Trophoblast cell (in vitro differentiated cells and primary cell): Measurements from ENCODE around the gene FBXO3.

ENCODE experiments used
- DNase-seq, 2 donors: peaks; one replicate each; pipeline ENCODE4 v3.0.0-alpha.2; 2016
- H2AFZ ChIP-seq: 2 replicates; pipeline ENCODE4 v1.6.1; 2013; ENCODE audit warnings: low read length, moderate library complexity, mild to moderate bottlenecking; ENCODE audit not compliant: insufficient read depth, poor library complexity
- H2AK5ac ChIP-seq: 2 replicates; pipeline ENCODE4 v1.6.1; 2013; ENCODE audit warnings: mild to moderate bottlenecking, low read length
- H2BK120ac ChIP-seq: 2 replicates; pipeline ENCODE4 v1.6.1; 2013; ENCODE audit warnings: low read length, mild to moderate bottlenecking, moderate library complexity; ENCODE audit not compliant: insufficient read depth, poor library complexity
- H2BK12ac ChIP-seq: 2 replicates; pipeline ENCODE4 v1.6.1; 2013; ENCODE audit warnings: mild to moderate bottlenecking, low read length, moderate library complexity
- H2BK5ac ChIP-seq: 2 replicates; pipeline ENCODE4 v1.6.1; 2013; ENCODE audit warnings: low read length, low read depth, moderate library complexity, mild to moderate bottlenecking; ENCODE audit not compliant: poor library complexity
- H3K14ac ChIP-seq: 2 replicates; pipeline ENCODE4 v1.6.1; 2013; ENCODE audit warnings: mild to moderate bottlenecking, low read length
- H3K18ac ChIP-seq: 2 replicates; pipeline ENCODE4 v1.6.1; 2013; ENCODE audit warnings: mild to moderate bottlenecking, low read length
- H3K23ac ChIP-seq: 2 replicates; pipeline ENCODE4 v1.6.1; 2013; ENCODE audit warnings: low read length
- H3K27ac ChIP-seq: 2 replicates; pipeline ENCODE4 v1.5.1; 2013; ENCODE audit warnings: low read depth, mild to moderate bottlenecking, inconsistent platforms, low read length, moderate library complexity
- H3K27me3 ChIP-seq: 2 replicates; pipeline ENCODE4 v1.6.1; 2013; ENCODE audit warnings: inconsistent platforms, mild to moderate bottlenecking, low read length, moderate library complexity; ENCODE audit not compliant: insufficient read depth
- H3K36me3 ChIP-seq, 2 experiments: 1 replicate in 1 of 2; 2 replicates in 1 of 2; pipeline ENCODE4 v1.6.1; 2013; ENCODE audit warnings: low read length in 2 of 2, mild to moderate bottlenecking in 2 of 2, moderate library complexity in 1 of 2; ENCODE audit not compliant: insufficient read depth in 2 of 2, control insufficient read depth in 1 of 2
- H3K4ac ChIP-seq: 2 replicates; pipeline ENCODE4 v1.6.1; 2013; ENCODE audit warnings: low read depth, mild to moderate bottlenecking, low read length, moderate library complexity
- H3K4me1 ChIP-seq, 2 experiments: 1 replicate in 1 of 2; 2 replicates in 1 of 2; pipeline ENCODE4 v1.6.1; 2013; ENCODE audit warnings: low read length in 2 of 2, mild to moderate bottlenecking in 2 of 2, moderate library complexity in 1 of 2; ENCODE audit not compliant: insufficient read depth in 2 of 2, control insufficient read depth in 1 of 2
- H3K4me2 ChIP-seq: 2 replicates; pipeline ENCODE4 v1.6.1; 2013; ENCODE audit warnings: inconsistent platforms, mild to moderate bottlenecking, low read length, moderate library complexity
- H3K4me3 ChIP-seq: 2 replicates; pipeline ENCODE4 v1.5.1; 2013; ENCODE audit warnings: mild to moderate bottlenecking, low read depth, low read length, inconsistent platforms
- H3K79me1 ChIP-seq: one replicate; pipeline ENCODE4 v1.6.1; 2013; ENCODE audit warnings: low read length
- H3K79me2 ChIP-seq: 2 replicates; pipeline ENCODE4 v1.6.1; 2013; ENCODE audit warnings: low read length, mild to moderate bottlenecking; ENCODE audit not compliant: control insufficient read depth, insufficient read depth, poor library complexity
- H3K9ac ChIP-seq: 2 replicates; pipeline ENCODE4 v1.6.1; 2013; ENCODE audit warnings: mild to moderate bottlenecking, low read length
- H3K9me3 ChIP-seq: 2 replicates; pipeline ENCODE4 v1.6.1; 2013; ENCODE audit warnings: low read depth, mild to moderate bottlenecking, control low read depth, inconsistent platforms, low read length; ENCODE audit not compliant: insufficient read depth
- H4K12ac ChIP-seq: 2 replicates; pipeline ENCODE4 v1.6.1; 2013; ENCODE audit warnings: low read depth, mild to moderate bottlenecking, low read length, moderate library complexity
- H4K8ac ChIP-seq: 2 replicates; pipeline ENCODE4 v1.6.1; 2013; ENCODE audit warnings: low read depth, mild to moderate bottlenecking, low read length, moderate library complexity
- H4K91ac ChIP-seq: one replicate; pipeline ENCODE4 v1.6.1; 2013; ENCODE audit warnings: low read depth, mild to moderate bottlenecking, low read length, moderate library complexity
- WGBS: extraction: QIAGEN DNeasy Blood & Tissue Kit; methylation state at CpG from one replicate; pipeline ENCODE4 v1.1.7; 2013; ENCODE audit warnings: missing lambda C conversion rate; ENCODE audit not compliant: insufficient read length, insufficient coverage; ENCODE audit errors: extremely low coverage; 5-methylcytosine and 5-hydroxymethylcytosine counted together

The FBXO3 gene

GRCh38 chr11:33718440-33718839 is 55.9 kb downstream of the FBXO3 start:
- peak in 1 of 2 donors; percentile 54 for DNase-seq
- H3K27me3 ChIP-seq, result no peaks in the 10 kb centered on the region
- no CpG with 5 or more reads among the region's 2 CpGs for WGBS
- H2AK5ac ChIP-seq, result no peak overlapping the region
- no peak overlapping the region for H3K23ac ChIP-seq
- no peak overlapping the region for H3K14ac ChIP-seq
- no peak overlapping the region for H4K8ac ChIP-seq
- H3K4ac ChIP-seq, result no peak overlapping the region
- H3K79me1 ChIP-seq, result peaks cover 20% of the 10 kb centered on the region
- H2BK12ac ChIP-seq, result no peak overlapping the region
- no peak overlapping the region for H2BK5ac ChIP-seq
- H4K91ac ChIP-seq, result no peak overlapping the region
- H3K9ac ChIP-seq, result no peak overlapping the region
- no peak overlapping the region for H3K4me3 ChIP-seq
- no peak overlapping the region for H3K18ac ChIP-seq
- no peaks in the 10 kb centered on the region for H3K9me3 ChIP-seq
- no peak overlapping the region for H4K12ac ChIP-seq
- peaks cover 6% of the 10 kb centered on the region for H3K79me2 ChIP-seq
- no peak overlapping the region for H2BK120ac ChIP-seq
- no peak overlapping the region for H2AFZ ChIP-seq
- peaks cover 10 to 21% of the 10 kb centered on the region in 2 experiments for H3K36me3 ChIP-seq
- peaks cover 15 to 24% of the 10 kb centered on the region in 2 experiments for H3K4me1 ChIP-seq
- H3K4me2 ChIP-seq, result no peak overlapping the region
- no peak overlapping the region for H3K27ac ChIP-seq

GRCh38 chr11:33716243-33716642 is 58.1 kb downstream of the FBXO3 start:
- no peak overlapping the region for H3K9ac ChIP-seq
- WGBS, result no CpG with 5 or more reads among the region's 2 CpGs

DNA sequence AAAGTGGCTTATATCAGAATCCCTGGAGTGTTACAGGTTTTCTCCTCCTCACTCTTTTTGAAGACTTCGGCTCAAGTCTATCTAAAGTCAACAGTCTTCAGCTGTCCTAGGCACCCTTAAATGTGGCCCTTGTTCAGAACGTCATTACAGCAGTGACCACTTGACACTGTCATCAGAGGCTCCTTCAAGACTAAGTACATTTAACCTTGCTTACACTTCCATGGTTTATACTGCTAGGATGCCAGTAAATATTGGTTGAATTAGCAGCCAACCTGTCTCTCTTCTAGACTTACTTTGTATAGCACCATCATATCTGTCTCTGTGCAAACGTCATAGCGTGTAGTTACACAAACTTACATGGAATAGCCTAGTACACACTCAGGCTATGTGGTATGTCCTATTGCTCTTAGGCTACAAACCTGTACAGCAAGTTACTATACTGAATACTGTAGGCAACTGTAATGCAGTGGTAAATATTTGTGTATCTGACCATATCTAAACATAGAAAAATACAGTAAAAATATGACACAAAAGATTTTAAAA is 60.4 kb downstream of the FBXO3 start:
- no peak overlapping the region for H3K18ac ChIP-seq
- H4K8ac ChIP-seq, result no peak overlapping the region
- H3K4me3 ChIP-seq, result no peak overlapping the region
- no peak overlapping the region for H3K4ac ChIP-seq
- H3K79me1 ChIP-seq, result peaks cover under 1% of the 10 kb centered on the region
- no peak overlapping the region for H2BK5ac ChIP-seq
- peaks cover 0 to 1% of the 10 kb centered on the region in 2 experiments for H3K4me1 ChIP-seq
- H3K36me3 ChIP-seq, result peaks cover 11 to 21% of the 10 kb centered on the region in 2 experiments
- peak in 1 of 2 donors; percentile 83 for DNase-seq
- no peak overlapping the region for H3K9ac ChIP-seq
- H3K9me3 ChIP-seq, result no peaks in the 10 kb centered on the region
- H3K14ac ChIP-seq, result no peak overlapping the region
- no peak overlapping the region for H2BK120ac ChIP-seq
- H2BK12ac ChIP-seq, result no peak overlapping the region
- no peak overlapping the region for H4K91ac ChIP-seq
- H2AFZ ChIP-seq, result no peak overlapping the region
- no peak overlapping the region for H3K4me2 ChIP-seq
- no peak overlapping the region for H4K12ac ChIP-seq
- no peak overlapping the region for H3K27ac ChIP-seq
- H3K23ac ChIP-seq, result no peak overlapping the region
- WGBS, result no CpG with 5 or more reads among the region's 4 CpGs
- no peaks in the 10 kb centered on the region for H3K79me2 ChIP-seq
- H2AK5ac ChIP-seq, result no peak overlapping the region
- H3K27me3 ChIP-seq, result no peaks in the 10 kb centered on the region

More at GRCh38 chr11:33716243-33716642, 58.1 kb downstream of the FBXO3 start:
- H2BK120ac ChIP-seq, result no peak overlapping the region
- H2AFZ ChIP-seq, result no peak overlapping the region
- no peak overlapping the region for H4K8ac ChIP-seq
- H3K18ac ChIP-seq, result no peak overlapping the region
- peaks cover 6% of the 10 kb centered on the region for H3K79me1 ChIP-seq
- H4K12ac ChIP-seq, result no peak overlapping the region
- no peaks in the 10 kb centered on the region for H3K9me3 ChIP-seq
- H3K4me1 ChIP-seq, result peaks cover 1 to 6% of the 10 kb centered on the region in 2 experiments
- H3K4ac ChIP-seq, result no peak overlapping the region
- DNase-seq, result peak in 1 of 2 donors; percentile 62
- no peak overlapping the region for H3K27ac ChIP-seq
- H3K23ac ChIP-seq, result no peak overlapping the region
- no peak overlapping the region for H2AK5ac ChIP-seq
- no peaks in the 10 kb centered on the region for H3K79me2 ChIP-seq
- no peak overlapping the region for H3K4me2 ChIP-seq
- H2BK5ac ChIP-seq, result no peak overlapping the region
- peaks cover 7 to 16% of the 10 kb centered on the region in 2 experiments for H3K36me3 ChIP-seq
- no peak overlapping the region for H2BK12ac ChIP-seq
- H3K14ac ChIP-seq, result no peak overlapping the region
- H3K4me3 ChIP-seq, result no peak overlapping the region
- no peak overlapping the region for H4K91ac ChIP-seq
- no peaks in the 10 kb centered on the region for H3K27me3 ChIP-seq

DNA sequence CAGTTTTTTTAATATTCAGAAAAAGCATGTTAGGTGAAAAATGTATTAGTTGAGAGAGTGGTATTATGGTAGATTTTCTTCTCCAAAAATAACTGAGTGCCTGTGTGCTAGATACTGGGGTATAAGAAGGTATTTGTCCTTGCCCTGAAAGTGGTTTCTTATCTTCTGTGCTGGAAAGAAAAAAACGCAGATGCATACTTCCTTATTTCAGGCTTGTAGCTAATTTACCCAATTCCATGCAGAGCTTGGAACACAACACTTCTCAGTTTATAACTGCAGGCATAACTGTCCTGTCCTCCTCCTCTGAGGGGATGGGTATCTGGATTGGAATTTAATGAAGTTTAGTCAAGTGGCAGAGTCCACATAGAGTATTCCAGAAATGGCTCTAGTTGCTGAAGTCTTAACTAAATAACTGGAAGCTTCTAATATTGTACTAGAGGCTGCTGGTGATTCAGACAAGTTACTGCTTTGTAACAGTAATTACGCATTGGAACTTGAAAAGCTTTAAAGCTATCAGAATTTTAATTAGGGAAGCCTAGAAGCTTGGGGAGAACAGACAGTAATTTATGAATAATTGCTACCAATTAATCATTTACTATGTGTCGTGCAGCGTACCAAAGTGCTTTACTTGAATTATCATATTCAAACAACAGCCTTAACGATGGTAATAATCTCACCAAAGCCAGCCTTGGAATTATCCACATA is 61.0 kb downstream of the FBXO3 start:
- no peak overlapping the region for H3K18ac ChIP-seq
- no CpG with 5 or more reads among the region's 5 CpGs for WGBS
- H3K14ac ChIP-seq, result no peak overlapping the region
- H3K9me3 ChIP-seq, result no peaks in the 10 kb centered on the region
- H2BK120ac ChIP-seq, result no peak overlapping the region
- no peak overlapping the region for H4K91ac ChIP-seq
- H3K4me2 ChIP-seq, result no peak overlapping the region
- H3K79me2 ChIP-seq, result no peaks in the 10 kb centered on the region
- H3K4ac ChIP-seq, result no peak overlapping the region
- H2BK5ac ChIP-seq, result no peak overlapping the region
- no peaks in the 10 kb centered on the region for H3K27me3 ChIP-seq
- no peak overlapping the region for H3K27ac ChIP-seq
- H4K8ac ChIP-seq, result no peak overlapping the region
- no peaks in the 10 kb centered on the region for H3K79me1 ChIP-seq
- no peak overlapping the region for H2BK12ac ChIP-seq
- H3K36me3 ChIP-seq, result peaks cover 11 to 21% of the 10 kb centered on the region in 2 experiments
- no peak overlapping the region for H2AFZ ChIP-seq
- DNase-seq, result peak in 1 of 2 donors; percentile 23
- no peak overlapping the region for H2AK5ac ChIP-seq
- H4K12ac ChIP-seq, result no peak overlapping the region
- H3K9ac ChIP-seq, result no peak overlapping the region
- peaks cover 0 to 1% of the 10 kb centered on the region in 2 experiments for H3K4me1 ChIP-seq
- no peak overlapping the region for H3K4me3 ChIP-seq
- no peak overlapping the region for H3K23ac ChIP-seq
